OCI-LY3 (cell line): Measurements from ENCODE around the gene DTHD1.

Experiments
- EZH2phosphoT487 ChIP-seq: fragments of 200-600 bp; shearing (Covaris generic); IDR thresholded peaks from 2 replicates; pipeline ENCODE4 v1.6.1; 2018; ENCODE audit warnings: antibody characterized with exemption, mixed run types, low read depth
- TF ChIP-seq, protein P1 (sequence below): fragments of 200-600, 300-600 bp; sonication (generic); IDR thresholded peaks from 2 replicates; pipeline ENCODE4 v1.5.1; 2014; ENCODE audit warnings: antibody characterized with exemption, low read length, low read depth

DNA sequence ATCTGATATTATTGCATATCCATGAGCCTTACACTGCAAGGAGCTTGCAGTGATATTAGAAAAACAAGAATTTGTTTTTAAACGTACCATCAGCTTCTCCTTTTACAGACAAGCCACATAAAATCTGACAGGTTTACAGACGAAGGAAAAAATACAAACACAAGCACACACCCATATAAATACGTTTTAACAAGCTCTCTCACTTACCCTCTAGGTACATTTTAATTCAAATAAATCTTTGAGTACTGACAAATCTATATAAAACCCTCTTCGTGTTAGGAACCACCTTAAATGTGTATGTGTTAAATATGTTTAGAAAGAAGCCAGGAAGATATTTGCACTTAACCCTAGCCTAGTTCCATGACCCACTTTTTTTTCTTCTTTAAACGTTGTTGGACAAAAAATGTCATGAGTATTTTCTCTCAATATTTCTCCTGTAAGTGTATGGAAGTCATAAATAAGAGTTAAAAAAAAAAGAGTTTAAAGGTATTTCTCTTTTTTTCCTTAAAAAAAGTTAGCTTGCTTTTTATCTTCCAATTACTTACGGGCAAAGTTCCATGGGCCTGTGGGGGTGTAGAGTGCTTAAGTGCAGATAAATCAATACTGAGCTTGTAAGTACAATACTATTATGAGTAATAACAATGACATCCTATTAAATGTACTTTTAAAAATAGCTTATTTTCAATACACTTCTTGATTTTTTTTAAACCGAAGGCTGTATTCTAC is 38.6 kb upstream of the DTHD1 start:
- TF ChIP-seq, protein P1, sequence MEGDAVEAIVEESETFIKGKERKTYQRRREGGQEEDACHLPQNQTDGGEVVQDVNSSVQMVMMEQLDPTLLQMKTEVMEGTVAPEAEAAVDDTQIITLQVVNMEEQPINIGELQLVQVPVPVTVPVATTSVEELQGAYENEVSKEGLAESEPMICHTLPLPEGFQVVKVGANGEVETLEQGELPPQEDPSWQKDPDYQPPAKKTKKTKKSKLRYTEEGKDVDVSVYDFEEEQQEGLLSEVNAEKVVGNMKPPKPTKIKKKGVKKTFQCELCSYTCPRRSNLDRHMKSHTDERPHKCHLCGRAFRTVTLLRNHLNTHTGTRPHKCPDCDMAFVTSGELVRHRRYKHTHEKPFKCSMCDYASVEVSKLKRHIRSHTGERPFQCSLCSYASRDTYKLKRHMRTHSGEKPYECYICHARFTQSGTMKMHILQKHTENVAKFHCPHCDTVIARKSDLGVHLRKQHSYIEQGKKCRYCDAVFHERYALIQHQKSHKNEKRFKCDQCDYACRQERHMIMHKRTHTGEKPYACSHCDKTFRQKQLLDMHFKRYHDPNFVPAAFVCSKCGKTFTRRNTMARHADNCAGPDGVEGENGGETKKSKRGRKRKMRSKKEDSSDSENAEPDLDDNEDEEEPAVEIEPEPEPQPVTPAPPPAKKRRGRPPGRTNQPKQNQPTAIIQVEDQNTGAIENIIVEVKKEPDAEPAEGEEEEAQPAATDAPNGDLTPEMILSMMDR: no peak
- TF ChIP-seq EZH2phosphoT487: no peak
